Measurements from ENCODE around the gene DNAJC19. TPM values are rescaled to one million over a fixed set of nuclear protein-coding genes. Genes with fewer than 3 reads are reported as not detected.
"Not testable (repeated sequence)": the region's sequence is repeated elsewhere in the genome, so short reads cannot be mapped to it uniquely, and the experiment has no call there.

Gene DNAJC19
- total RNA-seq, 1 donor from 2014 or later: 34.1 TPM

- Mint-ChIP-seq H3K27ac (ENCODE audit: unreplicated experiment) (no peak overlapping the region), H3K9me3 (ENCODE audit: low read depth) (no peaks in the 10 kb centered on the region), H3K4me3 (ENCODE audit: unreplicated experiment) (no peak overlapping the region), H3K27me3 (ENCODE audit: low read depth) (peaks cover 15% of the 10 kb centered on the region), H3K36me3 (ENCODE audit: low read depth) (no peaks in the 10 kb centered on the region), H3K4me1 (ENCODE audit: low read depth) (peaks cover 16% of the 10 kb centered on the region)
- TF ChIP-seq, protein P1, sequence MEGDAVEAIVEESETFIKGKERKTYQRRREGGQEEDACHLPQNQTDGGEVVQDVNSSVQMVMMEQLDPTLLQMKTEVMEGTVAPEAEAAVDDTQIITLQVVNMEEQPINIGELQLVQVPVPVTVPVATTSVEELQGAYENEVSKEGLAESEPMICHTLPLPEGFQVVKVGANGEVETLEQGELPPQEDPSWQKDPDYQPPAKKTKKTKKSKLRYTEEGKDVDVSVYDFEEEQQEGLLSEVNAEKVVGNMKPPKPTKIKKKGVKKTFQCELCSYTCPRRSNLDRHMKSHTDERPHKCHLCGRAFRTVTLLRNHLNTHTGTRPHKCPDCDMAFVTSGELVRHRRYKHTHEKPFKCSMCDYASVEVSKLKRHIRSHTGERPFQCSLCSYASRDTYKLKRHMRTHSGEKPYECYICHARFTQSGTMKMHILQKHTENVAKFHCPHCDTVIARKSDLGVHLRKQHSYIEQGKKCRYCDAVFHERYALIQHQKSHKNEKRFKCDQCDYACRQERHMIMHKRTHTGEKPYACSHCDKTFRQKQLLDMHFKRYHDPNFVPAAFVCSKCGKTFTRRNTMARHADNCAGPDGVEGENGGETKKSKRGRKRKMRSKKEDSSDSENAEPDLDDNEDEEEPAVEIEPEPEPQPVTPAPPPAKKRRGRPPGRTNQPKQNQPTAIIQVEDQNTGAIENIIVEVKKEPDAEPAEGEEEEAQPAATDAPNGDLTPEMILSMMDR (IDR thresholded peaks at IDR 0.05): no peak
- DNase-seq (ENCODE audit: low spot score): no peak
These were observed 969 bp upstream of the DNAJC19 start for GRCh38 chr3:180990505-180990904.

DNA sequence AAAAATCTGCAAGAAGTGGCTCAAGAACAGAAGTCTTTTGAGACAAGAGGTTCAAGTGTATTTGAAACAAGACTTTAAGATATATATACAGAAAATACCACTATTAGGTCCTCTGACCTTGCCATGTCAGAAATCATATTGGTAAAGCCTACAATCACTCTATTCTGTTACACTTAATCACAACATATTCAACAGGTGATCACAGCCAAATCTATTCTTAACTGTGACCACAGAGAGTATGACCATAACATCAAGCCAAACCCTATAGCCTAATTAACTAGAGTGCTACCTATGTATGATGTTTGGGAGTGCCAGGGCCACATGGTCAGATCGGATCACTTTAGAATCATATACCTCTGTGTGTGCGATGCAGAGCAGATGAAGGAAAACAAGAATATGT is 2.2 kb downstream of the DNAJC19 start:
- no peak overlapping the region for H3K4me3 Mint-ChIP-seq (ENCODE audit: unreplicated experiment)
- no peaks in the 10 kb centered on the region for H3K27me3 Mint-ChIP-seq (ENCODE audit: low read depth)
- H3K4me1 Mint-ChIP-seq (ENCODE audit: low read depth): peaks cover 16% of the 10 kb centered on the region
- DNase-seq (ENCODE audit: low spot score): no peak
- no peaks in the 10 kb centered on the region for H3K9me3 Mint-ChIP-seq (ENCODE audit: low read depth)
- TF ChIP-seq, protein P1 (IDR thresholded peaks at IDR 0.05): no peak
- no peaks in the 10 kb centered on the region for H3K36me3 Mint-ChIP-seq (ENCODE audit: low read depth)
- H3K27ac Mint-ChIP-seq (ENCODE audit: unreplicated experiment): no peak overlapping the region

GRCh38 chr3:180986366-180986765 is 3.2 kb downstream of the DNAJC19 start:
- not testable (repeated sequence) for DNase-seq (ENCODE audit: low spot score); H3K9me3 Mint-ChIP-seq (ENCODE audit: low read depth); H3K27me3 Mint-ChIP-seq (ENCODE audit: low read depth); H3K4me3 Mint-ChIP-seq (ENCODE audit: unreplicated experiment); H3K36me3 Mint-ChIP-seq (ENCODE audit: low read depth); H3K27ac Mint-ChIP-seq (ENCODE audit: unreplicated experiment)
- peaks cover 16% of the 10 kb centered on the region for H3K4me1 Mint-ChIP-seq (ENCODE audit: low read depth)

- H3K4me3 Mint-ChIP-seq (ENCODE audit: unreplicated experiment): no peak overlapping the region
- no peaks in the 10 kb centered on the region for H3K27me3 Mint-ChIP-seq (ENCODE audit: low read depth)
- DNase-seq (ENCODE audit: low spot score): no peak
- no peaks in the 10 kb centered on the region for H3K36me3 Mint-ChIP-seq (ENCODE audit: low read depth)
- H3K4me1 Mint-ChIP-seq (ENCODE audit: low read depth): peaks cover 9% of the 10 kb centered on the region
- no peak overlapping the region for H3K27ac Mint-ChIP-seq (ENCODE audit: unreplicated experiment)
- TF ChIP-seq, protein P1 (IDR thresholded peaks at IDR 0.05): no peak
- H3K9me3 Mint-ChIP-seq (ENCODE audit: low read depth): no peaks in the 10 kb centered on the region
These were observed 6.4 kb downstream of the DNAJC19 start for GRCh38 chr3:180983136-180983535.

DNA sequence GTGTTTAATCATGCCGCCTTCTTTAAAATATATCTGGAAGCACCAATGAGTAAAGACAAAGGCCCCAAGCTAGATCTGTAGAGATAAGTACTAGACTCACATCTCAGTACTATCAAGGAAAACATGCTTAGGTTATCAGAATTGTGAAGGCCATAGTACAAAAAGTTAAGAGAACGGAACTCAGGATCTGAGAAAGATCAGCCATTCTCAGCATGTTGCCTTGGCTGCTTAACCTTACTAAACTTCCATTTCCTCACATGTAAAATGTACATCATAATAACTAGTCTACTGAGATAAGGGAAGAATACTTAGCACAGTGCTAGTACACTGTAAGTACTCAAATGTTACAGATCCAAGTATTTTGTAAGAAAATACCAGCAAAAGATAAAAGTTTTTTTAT is 7.6 kb downstream of the DNAJC19 start:
- no peak for DNase-seq (ENCODE audit: low spot score)
- Mint-ChIP-seq H3K36me3 (ENCODE audit: low read depth) (no peaks in the 10 kb centered on the region), H3K9me3 (ENCODE audit: low read depth) (no peaks in the 10 kb centered on the region), H3K4me3 (ENCODE audit: unreplicated experiment) (no peak overlapping the region), H3K27me3 (ENCODE audit: low read depth) (no peaks in the 10 kb centered on the region), H3K27ac (ENCODE audit: unreplicated experiment) (no peak overlapping the region), H3K4me1 (ENCODE audit: low read depth) (no peaks in the 10 kb centered on the region)
- TF ChIP-seq, protein P1 (IDR thresholded peaks at IDR 0.05): no peak

- peaks cover 3% of the 10 kb centered on the region for H3K36me3 Mint-ChIP-seq (ENCODE audit: low read depth)
- no peak overlapping the region for H3K4me3 Mint-ChIP-seq (ENCODE audit: unreplicated experiment)
- no peak for DNase-seq (ENCODE audit: low spot score)
- TF ChIP-seq, protein P1 (IDR thresholded peaks at IDR 0.05): no peak
- no peaks in the 10 kb centered on the region for H3K9me3 Mint-ChIP-seq (ENCODE audit: low read depth)
- no peak overlapping the region for H3K27ac Mint-ChIP-seq (ENCODE audit: unreplicated experiment)
- no peaks in the 10 kb centered on the region for H3K27me3 Mint-ChIP-seq (ENCODE audit: low read depth)
- no peaks in the 10 kb centered on the region for H3K4me1 Mint-ChIP-seq (ENCODE audit: low read depth)
These were observed 8.9 kb downstream of the DNAJC19 start for GRCh38 chr3:180980611-180981010.

Data from chondrocyte (in vitro differentiated cells).